Panc1 (cell line): ENCODE results near the gene FES. TPM values are rescaled to one million over a fixed set of nuclear protein-coding genes. Genes with fewer than 3 reads are reported as not detected.

Experiments
- ATAC-seq: fragments of 200-7000 bp; cut with Tn5 transposase; 2 replicates; pipeline ENCODE4 v1.9.1; 2020; ENCODE audit warnings: mild to moderate bottlenecking, moderate library complexity
- BruUV-seq: library from RNA; stranded (reverse); fragments of 400-500 nt; replicated peaks from 2 replicates; lab custom pipeline; 2021; lab: Mats Ljungman, UMichigan
- CTCF ChIA-PET: fragments of 300-600 bp; sonication (Branson Sonifier 250); formaldehyde crosslinking; loops from one replicate; lab custom pipeline; 2022; ENCODE audit warnings: antibody characterized with exemption; lab: Charles Lee
- POLR2A ChIA-PET: fragments of 300-600 bp; sonication (Branson Sonifier 250); formaldehyde crosslinking; loops from one replicate; lab custom pipeline; 2022; ENCODE audit warnings: antibody characterized with exemption; lab: Charles Lee
- DNase-seq: peaks from one replicate; pipeline ENCODE4 v3.0.0-alpha.2; 2010; ENCODE audit warnings: low read depth, low spot score
- H3K27ac ChIP-seq: 2 replicates; pipeline ENCODE4 v1.5.1; 2011; ENCODE audit warnings: mild to moderate bottlenecking, low read length, inconsistent platforms
- H3K27me3 ChIP-seq: fragments of 200-500 bp; sonication (Bioruptor generic); 2 replicates; pipeline ENCODE4 v1.6.0; 2014; ENCODE audit warnings: low read length, inconsistent platforms; ENCODE audit not compliant: control insufficient read depth, insufficient read depth
- H3K36me3 ChIP-seq: fragments of 200-500 bp; sonication (Bioruptor generic); 2 replicates; pipeline ENCODE4 v1.5.1; 2014; ENCODE audit warnings: inconsistent platforms, mild to moderate bottlenecking, low read length, moderate library complexity; ENCODE audit not compliant: control insufficient read depth, insufficient read depth
- H3K4me1 ChIP-seq: 2 replicates; pipeline ENCODE4 v1.5.1; 2011; ENCODE audit warnings: inconsistent platforms, mild to moderate bottlenecking, low read length, moderate library complexity; ENCODE audit not compliant: control insufficient read depth, insufficient read depth
- H3K4me3 ChIP-seq, 2 experiments: 2 replicates each; pipeline ENCODE4 v1.5.1; 2011 to 2012; ENCODE audit warnings: low read depth in 2 of 2, low read length in 2 of 2, mild to moderate bottlenecking in 2 of 2, inconsistent platforms in 1 of 2, moderate library complexity in 1 of 2
- H3K9me3 ChIP-seq: fragments of 200-500 bp; sonication (Bioruptor generic); 2 replicates; pipeline ENCODE4 v1.5.1; 2014; ENCODE audit warnings: low read depth, mild to moderate bottlenecking, inconsistent platforms, low read length, moderate library complexity; ENCODE audit not compliant: control insufficient read depth, insufficient read depth
- POLR2AphosphoS5 ChIP-seq: IDR thresholded peaks from 2 replicates; pipeline ENCODE4 v1.6.1; 2012; ENCODE audit warnings: mild to moderate bottlenecking, low read depth, low read length, moderate library complexity
- SIN3A ChIP-seq: IDR thresholded peaks from 2 replicates; pipeline ENCODE4 v1.6.1; 2012; ENCODE audit warnings: low read depth, mild to moderate bottlenecking, low read length, moderate library complexity, borderline replicate concordance; ENCODE audit not compliant: insufficient read depth
- TCF7L2 ChIP-seq: IDR thresholded peaks from 2 replicates; pipeline ENCODE4 v1.6.1; 2011; ENCODE audit warnings: mild to moderate bottlenecking, low read depth, low read length, inconsistent platforms
- in situ Hi-C: cut with HindIII; loops from 2 replicates; pipeline ENCODE4 v1.10.0; 2016; ENCODE audit warnings: low sequenced_read_pairs, low pct_unique_long_range_greater_than_20kb
- intact Hi-C: fragments of 100-400 bp; cut with micrococcal nuclease; formaldehyde crosslinking; loops from one replicate; pipeline ENCODE4 v1.10.0; 2022; ENCODE audit not compliant: unreplicated experiment
- total RNA-seq: library from RNA; stranded (reverse); gene quantifications from one replicate; pipeline ENCODE4 v1.2.1, GENCODE V29; 2021; ENCODE audit not compliant: unreplicated experiment
- TF ChIP-seq, protein P1 (sequence below), 2 experiments: IDR thresholded peaks; 2 replicates each; pipeline ENCODE4 v1.6.1; 2011 to 2012; ENCODE audit warnings: low read depth in 2 of 2, control low read depth in 1 of 2, low read length in 1 of 2, mild to moderate bottlenecking in 1 of 2, moderate library complexity in 1 of 2; ENCODE audit not compliant: insufficient read depth in 1 of 2
- TF ChIP-seq, protein P2 (sequence below): fragments of 450-650 bp; IDR thresholded peaks from 2 replicates; pipeline ENCODE4 v1.5.1; 2017; ENCODE audit warnings: mild to moderate bottlenecking

The FES gene
- total RNA-seq, 1 experiment from 2014 or later, result 0.64 TPM

- no peaks in the 10 kb centered on the region for H3K36me3 ChIP-seq
- H3K9me3 ChIP-seq, result no peaks in the 10 kb centered on the region
- no TSS peak for BruUV-seq
- no peaks in the 10 kb centered on the region for H3K27me3 ChIP-seq
- ATAC-seq, result no peak
- peaks cover 3% of the 10 kb centered on the region for H3K4me1 ChIP-seq
- DNase-seq, result no peak
- intact Hi-C loops, result no loop called here
- TF ChIP-seq SIN3A, result no peak
- TF ChIP-seq, protein P1, sequence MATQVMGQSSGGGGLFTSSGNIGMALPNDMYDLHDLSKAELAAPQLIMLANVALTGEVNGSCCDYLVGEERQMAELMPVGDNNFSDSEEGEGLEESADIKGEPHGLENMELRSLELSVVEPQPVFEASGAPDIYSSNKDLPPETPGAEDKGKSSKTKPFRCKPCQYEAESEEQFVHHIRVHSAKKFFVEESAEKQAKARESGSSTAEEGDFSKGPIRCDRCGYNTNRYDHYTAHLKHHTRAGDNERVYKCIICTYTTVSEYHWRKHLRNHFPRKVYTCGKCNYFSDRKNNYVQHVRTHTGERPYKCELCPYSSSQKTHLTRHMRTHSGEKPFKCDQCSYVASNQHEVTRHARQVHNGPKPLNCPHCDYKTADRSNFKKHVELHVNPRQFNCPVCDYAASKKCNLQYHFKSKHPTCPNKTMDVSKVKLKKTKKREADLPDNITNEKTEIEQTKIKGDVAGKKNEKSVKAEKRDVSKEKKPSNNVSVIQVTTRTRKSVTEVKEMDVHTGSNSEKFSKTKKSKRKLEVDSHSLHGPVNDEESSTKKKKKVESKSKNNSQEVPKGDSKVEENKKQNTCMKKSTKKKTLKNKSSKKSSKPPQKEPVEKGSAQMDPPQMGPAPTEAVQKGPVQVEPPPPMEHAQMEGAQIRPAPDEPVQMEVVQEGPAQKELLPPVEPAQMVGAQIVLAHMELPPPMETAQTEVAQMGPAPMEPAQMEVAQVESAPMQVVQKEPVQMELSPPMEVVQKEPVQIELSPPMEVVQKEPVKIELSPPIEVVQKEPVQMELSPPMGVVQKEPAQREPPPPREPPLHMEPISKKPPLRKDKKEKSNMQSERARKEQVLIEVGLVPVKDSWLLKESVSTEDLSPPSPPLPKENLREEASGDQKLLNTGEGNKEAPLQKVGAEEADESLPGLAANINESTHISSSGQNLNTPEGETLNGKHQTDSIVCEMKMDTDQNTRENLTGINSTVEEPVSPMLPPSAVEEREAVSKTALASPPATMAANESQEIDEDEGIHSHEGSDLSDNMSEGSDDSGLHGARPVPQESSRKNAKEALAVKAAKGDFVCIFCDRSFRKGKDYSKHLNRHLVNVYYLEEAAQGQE (IDR thresholded peaks at IDR 0.05; ENCODE audit: insufficient read depth in 1 of 2, low read depth in 2 of 2, low read length in 1 of 2), result no peak
- TF ChIP-seq POLR2AphosphoS5, result no peak
- no peak for TF ChIP-seq TCF7L2
- TF ChIP-seq, protein P2, sequence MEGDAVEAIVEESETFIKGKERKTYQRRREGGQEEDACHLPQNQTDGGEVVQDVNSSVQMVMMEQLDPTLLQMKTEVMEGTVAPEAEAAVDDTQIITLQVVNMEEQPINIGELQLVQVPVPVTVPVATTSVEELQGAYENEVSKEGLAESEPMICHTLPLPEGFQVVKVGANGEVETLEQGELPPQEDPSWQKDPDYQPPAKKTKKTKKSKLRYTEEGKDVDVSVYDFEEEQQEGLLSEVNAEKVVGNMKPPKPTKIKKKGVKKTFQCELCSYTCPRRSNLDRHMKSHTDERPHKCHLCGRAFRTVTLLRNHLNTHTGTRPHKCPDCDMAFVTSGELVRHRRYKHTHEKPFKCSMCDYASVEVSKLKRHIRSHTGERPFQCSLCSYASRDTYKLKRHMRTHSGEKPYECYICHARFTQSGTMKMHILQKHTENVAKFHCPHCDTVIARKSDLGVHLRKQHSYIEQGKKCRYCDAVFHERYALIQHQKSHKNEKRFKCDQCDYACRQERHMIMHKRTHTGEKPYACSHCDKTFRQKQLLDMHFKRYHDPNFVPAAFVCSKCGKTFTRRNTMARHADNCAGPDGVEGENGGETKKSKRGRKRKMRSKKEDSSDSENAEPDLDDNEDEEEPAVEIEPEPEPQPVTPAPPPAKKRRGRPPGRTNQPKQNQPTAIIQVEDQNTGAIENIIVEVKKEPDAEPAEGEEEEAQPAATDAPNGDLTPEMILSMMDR, result no peak
- ChIA-PET CTCF (no interaction called here), POLR2A (no interaction called here)
- H3K4me3 ChIP-seq, result no peak overlapping the region
- in situ Hi-C loops, result no loop called here
- no peak overlapping the region for H3K27ac ChIP-seq
Observed at GRCh38 chr15:90840157-90840855, 44.0 kb upstream of the FES start.

DNA sequence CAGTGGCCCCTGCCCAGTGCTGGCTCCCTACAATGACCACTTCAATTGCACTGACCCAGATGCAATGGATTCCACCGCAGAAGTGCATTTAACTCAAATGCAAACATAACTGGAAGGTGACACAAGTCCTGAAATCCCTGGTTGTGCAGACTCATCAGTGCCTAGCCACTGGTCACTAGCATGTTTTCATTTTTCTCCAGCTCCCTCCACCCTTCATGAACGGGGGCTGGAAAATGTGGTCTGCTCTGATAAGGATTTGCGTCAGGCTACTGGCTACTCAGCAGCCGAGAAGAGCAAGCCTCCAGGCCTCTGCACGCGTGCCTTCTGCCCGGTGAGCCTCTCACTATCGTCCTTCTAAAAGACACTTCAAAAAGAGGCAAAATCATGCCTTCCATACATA, 43.4 kb upstream of the FES start:
- no peak for DNase-seq
- TF ChIP-seq, protein P1 (IDR thresholded peaks at IDR 0.05; ENCODE audit: insufficient read depth in 1 of 2, low read depth in 2 of 2, low read length in 1 of 2), result no peak
- TF ChIP-seq POLR2AphosphoS5, result no peak
- TF ChIP-seq TCF7L2, result no peak
- TF ChIP-seq, protein P2, result no peak
- TF ChIP-seq SIN3A, result no peak
- ChIA-PET POLR2A (no interaction called here), CTCF (no interaction called here)
- no peak overlapping the region for H3K4me3 ChIP-seq
- intact Hi-C loops (no loop called here), in situ Hi-C loops (no loop called here)
- no peaks in the 10 kb centered on the region for H3K36me3 ChIP-seq
- no peaks in the 10 kb centered on the region for H3K27me3 ChIP-seq
- BruUV-seq, result no TSS peak
- H3K9me3 ChIP-seq, result no peaks in the 10 kb centered on the region
- no peak overlapping the region for H3K27ac ChIP-seq
- peaks cover 6% of the 10 kb centered on the region for H3K4me1 ChIP-seq
- ATAC-seq, result no peak
